ENCODE results near the gene SETX.

- no peak for TF ChIP-seq CTCF (conservative IDR thresholded peaks at IDR 0.05; ENCODE audit: low read depth, low read length)
- TF ChIP-seq EZH2 (IDR thresholded peaks at IDR 0.05; ENCODE audit: low read length, unreplicated experiment), result no peak
- TF ChIP-seq EZH2phosphoT487 (IDR thresholded peaks at IDR 0.05; ENCODE audit: borderline replicate concordance, low read length), result no peak
Observed at GRCh38 chr9:132391449-132391848, 36.7 kb upstream of the SETX start.
